ENCODE results near the gene CASP5. TPM values are rescaled to one million over a fixed set of nuclear protein-coding genes. Genes with fewer than 3 reads are reported as not detected.
"Not testable (repeated sequence)": the region's sequence is repeated elsewhere in the genome, so short reads cannot be mapped to it uniquely, and the experiment has no call there.

The CASP5 gene
- total RNA-seq (2.9 and 6.9 TPM in 2 replicates), polyA plus RNA-seq (0.46 and 0.92 TPM in 2 replicates)

DNA sequence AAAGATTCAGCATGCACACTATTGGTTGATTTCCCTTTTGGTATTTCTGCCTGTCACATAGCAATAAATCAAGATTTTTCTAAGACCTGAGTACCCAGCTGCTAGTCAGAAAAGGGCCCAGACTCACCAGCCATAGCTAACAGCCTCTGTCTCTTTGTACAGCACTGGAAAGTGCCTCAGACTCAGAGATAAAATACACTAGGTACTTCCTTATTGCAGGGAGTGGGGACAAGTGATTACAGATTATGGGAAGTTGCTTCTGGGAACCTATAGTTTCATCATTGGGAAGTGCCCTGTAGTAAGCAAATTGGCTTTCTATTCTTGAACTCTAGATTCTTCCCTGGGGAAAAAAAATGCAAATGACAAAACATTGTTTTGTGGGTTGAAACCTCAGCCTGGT lies at the start of gene CASP5:
Gene CASP5, minus strand, starts transcription at position 166 of the 400 bp plus-strand sequence. Its CDS starts 32 bp downstream, at position 134.
- Histone ChIP-seq H3K9me2 (replicated peaks; ENCODE audit: insufficient read depth) (no peaks in the 10 kb centered on the region), H3K79me2 (no peaks in the 10 kb centered on the region), H3K27ac (peak within 1 kb of the TSS; percentile 77), H3K4me3 (no peak within 1 kb of the TSS), H3K27me3 (no peaks in the 10 kb centered on the region), H3K36me3 (replicated peaks; ENCODE audit: insufficient read depth, low read depth) (no peaks in the 10 kb centered on the region), H2AFZ (no peak within 1 kb of the TSS), H3K9me3 (ENCODE audit: low read depth) (no peaks in the 10 kb centered on the region), H4K20me1 (ENCODE audit: insufficient read depth, poor library complexity, severe bottlenecking) (no peaks in the 10 kb centered on the region), H3K4me1 (ENCODE audit: insufficient read depth) (peaks cover 3% of the 10 kb centered on the region), H3K4me2 (peak within 1 kb of the TSS; percentile 18)
- DNase-seq (ENCODE audit: low spot score): peak; percentile 27
- no peak for TF ChIP-seq CTCF (IDR thresholded peaks at IDR 0.05; ENCODE audit: poor library complexity)
- TF ChIP-seq EZH2phosphoT487 (IDR thresholded peaks at IDR 0.05; ENCODE audit: low read depth, severe bottlenecking, unreplicated experiment): no peak
- no peak for TF ChIP-seq EZH2 (IDR thresholded peaks at IDR 0.05; ENCODE audit: borderline replicate concordance)

GRCh38 chr11:105072080-105072479 lies 49.1 kb upstream of the CASP5 start:
- not testable (repeated sequence) for H3K79me2 ChIP-seq; H3K36me3 ChIP-seq (replicated peaks; ENCODE audit: insufficient read depth, low read depth); H3K9me2 ChIP-seq (replicated peaks; ENCODE audit: insufficient read depth); H3K4me3 ChIP-seq; H3K4me1 ChIP-seq (ENCODE audit: insufficient read depth); H4K20me1 ChIP-seq (ENCODE audit: insufficient read depth, poor library complexity, severe bottlenecking); H3K4me2 ChIP-seq; H2AFZ ChIP-seq; H3K9me3 ChIP-seq (ENCODE audit: low read depth); H3K27ac ChIP-seq; DNase-seq (ENCODE audit: low spot score); H3K27me3 ChIP-seq
- WGBS (ENCODE audit: low lambda C conversion rate, missing lambda C conversion rate): 67% methylated on average over 1 of the region's 2 CpGs

DNA sequence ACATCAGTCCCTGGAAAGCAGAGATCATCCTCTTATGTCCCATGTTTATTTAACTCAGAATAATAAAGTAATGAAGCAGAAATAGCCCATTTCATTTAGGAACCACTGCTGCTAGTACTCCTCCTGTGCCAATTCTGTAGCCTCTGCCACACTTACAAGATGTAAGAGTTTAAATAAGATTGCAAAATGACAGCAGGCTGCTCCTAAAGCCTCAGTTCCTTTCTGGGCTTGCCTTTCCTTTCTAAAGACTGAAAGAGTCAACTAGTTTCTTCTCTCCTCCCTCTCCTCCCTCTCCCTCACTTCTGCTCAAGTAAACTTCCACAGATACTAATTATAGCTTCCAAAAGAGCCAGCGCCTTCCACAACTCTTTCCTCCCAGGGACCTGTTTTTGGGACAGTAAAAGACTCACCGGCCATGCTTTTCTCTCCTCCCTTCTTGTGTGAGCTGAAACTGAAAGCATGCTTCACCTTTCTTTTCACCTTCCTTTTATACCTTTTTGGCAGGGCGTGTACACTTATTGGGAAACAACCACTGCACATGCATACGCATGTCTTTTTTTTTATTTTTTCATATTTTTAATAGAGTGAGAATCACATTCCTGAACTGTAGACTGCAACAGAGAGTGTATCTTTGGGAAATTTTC lies 48.2 kb upstream of the CASP5 start:
- WGBS (ENCODE audit: low lambda C conversion rate, missing lambda C conversion rate): 88% methylated on average over 4 of the region's 4 CpGs
- DNase-seq (ENCODE audit: low spot score): no peak

GRCh38 chr11:105070306-105070705 lies 47.3 kb upstream of the CASP5 start:
- Histone ChIP-seq H2AFZ (no peak overlapping the region), H3K9me3 (ENCODE audit: low read depth) (no peaks in the 10 kb centered on the region), H3K27ac (no peak overlapping the region), H3K4me2 (no peak overlapping the region), H3K36me3 (replicated peaks; ENCODE audit: insufficient read depth, low read depth) (no peaks in the 10 kb centered on the region), H3K9me2 (replicated peaks; ENCODE audit: insufficient read depth) (no peaks in the 10 kb centered on the region), H3K4me1 (ENCODE audit: insufficient read depth) (no peaks in the 10 kb centered on the region), H4K20me1 (ENCODE audit: insufficient read depth, poor library complexity, severe bottlenecking) (no peaks in the 10 kb centered on the region), H3K79me2 (no peaks in the 10 kb centered on the region), H3K4me3 (no peak overlapping the region), H3K27me3 (no peaks in the 10 kb centered on the region)
- WGBS (ENCODE audit: low lambda C conversion rate, missing lambda C conversion rate): 94% methylated on average over 4 of the region's 4 CpGs
- TF ChIP-seq CTCF (IDR thresholded peaks at IDR 0.05; ENCODE audit: poor library complexity) (no peak), EZH2 (IDR thresholded peaks at IDR 0.05; ENCODE audit: borderline replicate concordance) (no peak), EZH2phosphoT487 (IDR thresholded peaks at IDR 0.05; ENCODE audit: low read depth, severe bottlenecking, unreplicated experiment) (no peak)
- DNase-seq (ENCODE audit: low spot score): no peak

More for the DNA sequence above, 48.2 kb upstream of the CASP5 start:
- Histone ChIP-seq H3K79me2 (no peaks in the 10 kb centered on the region), H3K9me2 (replicated peaks; ENCODE audit: insufficient read depth) (no peaks in the 10 kb centered on the region), H4K20me1 (ENCODE audit: insufficient read depth, poor library complexity, severe bottlenecking) (no peaks in the 10 kb centered on the region), H3K36me3 (replicated peaks; ENCODE audit: insufficient read depth, low read depth) (no peaks in the 10 kb centered on the region), H3K4me3 (no peak overlapping the region), H2AFZ (no peak overlapping the region), H3K4me2 (no peak overlapping the region), H3K27ac (no peak overlapping the region), H3K4me1 (ENCODE audit: insufficient read depth) (no peaks in the 10 kb centered on the region), H3K9me3 (ENCODE audit: low read depth) (no peaks in the 10 kb centered on the region), H3K27me3 (no peaks in the 10 kb centered on the region)
- TF ChIP-seq EZH2 (IDR thresholded peaks at IDR 0.05; ENCODE audit: borderline replicate concordance): no peak
- no peak for TF ChIP-seq EZH2phosphoT487 (IDR thresholded peaks at IDR 0.05; ENCODE audit: low read depth, severe bottlenecking, unreplicated experiment)
- TF ChIP-seq CTCF (IDR thresholded peaks at IDR 0.05; ENCODE audit: poor library complexity): no peak

GRCh38 chr11:105069749-105070148 lies 46.8 kb upstream of the CASP5 start:
- H3K27me3 ChIP-seq; H3K4me1 ChIP-seq (ENCODE audit: insufficient read depth); H3K36me3 ChIP-seq (replicated peaks; ENCODE audit: insufficient read depth, low read depth); H3K4me2 ChIP-seq; H3K79me2 ChIP-seq; H3K9me3 ChIP-seq (ENCODE audit: low read depth); DNase-seq (ENCODE audit: low spot score); H2AFZ ChIP-seq; H3K9me2 ChIP-seq (replicated peaks; ENCODE audit: insufficient read depth); H4K20me1 ChIP-seq (ENCODE audit: insufficient read depth, poor library complexity, severe bottlenecking); H3K27ac ChIP-seq; H3K4me3 ChIP-seq: not testable (repeated sequence)
- 79% methylated on average over 2 of the region's 2 CpGs for whole genome bisulfite sequencing (ENCODE audit: low lambda C conversion rate, missing lambda C conversion rate)

DNA sequence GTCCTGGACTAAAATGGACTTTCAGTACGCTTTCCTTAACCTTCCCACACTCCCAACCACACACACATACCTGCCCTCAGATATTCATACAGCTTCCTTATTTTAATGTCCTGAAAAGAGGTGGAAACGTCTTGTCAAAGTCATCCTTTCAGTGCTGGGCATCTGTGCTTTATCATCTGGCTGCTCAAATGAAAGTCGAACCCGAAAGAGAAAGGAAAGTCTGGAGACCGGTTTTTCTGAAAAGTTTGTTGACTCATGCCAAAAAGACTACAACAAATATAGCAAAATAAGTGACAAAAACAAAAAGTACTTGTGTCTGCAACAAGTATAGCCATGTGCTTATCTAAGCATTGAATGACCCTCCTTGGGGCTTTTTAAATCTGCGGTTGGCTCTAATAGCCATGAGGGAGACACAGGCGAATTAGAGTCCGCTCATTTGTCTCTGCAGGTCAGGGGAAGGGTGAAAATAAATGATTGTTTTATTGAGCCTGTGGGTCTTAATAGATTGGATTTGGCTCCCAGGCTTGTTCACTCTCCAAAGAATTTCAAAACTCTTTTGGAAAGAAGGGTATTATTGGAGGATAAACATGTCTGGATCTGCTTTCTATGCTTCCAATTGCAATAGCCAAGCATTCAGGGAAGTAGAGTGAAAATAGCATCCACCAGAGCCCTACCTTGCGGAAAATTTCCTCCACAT lies 40.4 kb upstream of the CASP5 start:
- not testable (repeated sequence) for H3K27me3 ChIP-seq; H3K4me3 ChIP-seq; H3K4me1 ChIP-seq (ENCODE audit: insufficient read depth); H3K36me3 ChIP-seq (replicated peaks; ENCODE audit: insufficient read depth, low read depth); H3K9me3 ChIP-seq (ENCODE audit: low read depth); H3K79me2 ChIP-seq; H3K27ac ChIP-seq; H2AFZ ChIP-seq; H4K20me1 ChIP-seq (ENCODE audit: insufficient read depth, poor library complexity, severe bottlenecking); H3K9me2 ChIP-seq (replicated peaks; ENCODE audit: insufficient read depth); DNase-seq (ENCODE audit: low spot score)
- WGBS (ENCODE audit: low lambda C conversion rate, missing lambda C conversion rate): 61% methylated on average over 9 of the region's 9 CpGs
- H3K4me2 ChIP-seq: peak overlapping the region; percentile 43

All from hepatocyte (in vitro differentiated cells).